Activated CD4-positive, CD25-positive, alpha-beta regulatory T cell treated with anti-CD3 and anti-CD28 coated beads, Interleukin-2, amount 50 U/mL, for 72 hours (primary cell): ENCODE measurements around the gene SEC62.

Experiments
- DNase-seq: peaks from one replicate; pipeline ENCODE4 v3.0.0; 2021

The SEC62 gene, protein sequence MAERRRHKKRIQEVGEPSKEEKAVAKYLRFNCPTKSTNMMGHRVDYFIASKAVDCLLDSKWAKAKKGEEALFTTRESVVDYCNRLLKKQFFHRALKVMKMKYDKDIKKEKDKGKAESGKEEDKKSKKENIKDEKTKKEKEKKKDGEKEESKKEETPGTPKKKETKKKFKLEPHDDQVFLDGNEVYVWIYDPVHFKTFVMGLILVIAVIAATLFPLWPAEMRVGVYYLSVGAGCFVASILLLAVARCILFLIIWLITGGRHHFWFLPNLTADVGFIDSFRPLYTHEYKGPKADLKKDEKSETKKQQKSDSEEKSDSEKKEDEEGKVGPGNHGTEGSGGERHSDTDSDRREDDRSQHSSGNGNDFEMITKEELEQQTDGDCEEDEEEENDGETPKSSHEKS

GRCh38 chr3:169966428-169966950 lies at the start of gene SEC62:
SEC62 (plus strand) TSS chr3:169966807; CDS start chr3:169966823, 16 bp downstream.
- DNase-seq, result peak; percentile 93

- no peak for DNase-seq
Observed at GRCh38 chr3:169923189-169923588, 43.4 kb upstream of the SEC62 start.

- no peak for DNase-seq
Observed at GRCh38 chr3:169923831-169924230, 42.8 kb upstream of the SEC62 start.

GRCh38 chr3:169929830-169930519 lies 36.6 kb upstream of the SEC62 start:
- no peak for DNase-seq

DNA sequence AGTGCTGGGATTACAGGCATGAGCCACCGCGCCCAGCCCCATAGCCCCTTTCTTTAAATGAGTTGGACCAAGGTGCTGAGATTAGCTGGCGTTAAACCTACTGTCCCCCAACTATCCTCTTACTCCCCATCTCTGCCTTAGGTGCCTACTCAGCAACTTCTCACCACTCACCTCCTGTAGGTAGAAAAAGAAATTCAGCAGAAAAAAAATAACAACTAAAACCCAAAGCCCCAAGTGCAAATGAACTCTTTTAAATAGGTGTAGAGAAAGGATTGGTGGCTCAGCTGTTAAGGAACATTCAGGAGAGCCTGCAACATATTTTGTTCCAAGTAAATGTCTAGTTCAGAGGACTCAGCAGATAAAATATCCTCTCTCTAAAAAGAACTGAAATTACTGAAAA lies 35.8 kb upstream of the SEC62 start:
- no peak for DNase-seq

DNA sequence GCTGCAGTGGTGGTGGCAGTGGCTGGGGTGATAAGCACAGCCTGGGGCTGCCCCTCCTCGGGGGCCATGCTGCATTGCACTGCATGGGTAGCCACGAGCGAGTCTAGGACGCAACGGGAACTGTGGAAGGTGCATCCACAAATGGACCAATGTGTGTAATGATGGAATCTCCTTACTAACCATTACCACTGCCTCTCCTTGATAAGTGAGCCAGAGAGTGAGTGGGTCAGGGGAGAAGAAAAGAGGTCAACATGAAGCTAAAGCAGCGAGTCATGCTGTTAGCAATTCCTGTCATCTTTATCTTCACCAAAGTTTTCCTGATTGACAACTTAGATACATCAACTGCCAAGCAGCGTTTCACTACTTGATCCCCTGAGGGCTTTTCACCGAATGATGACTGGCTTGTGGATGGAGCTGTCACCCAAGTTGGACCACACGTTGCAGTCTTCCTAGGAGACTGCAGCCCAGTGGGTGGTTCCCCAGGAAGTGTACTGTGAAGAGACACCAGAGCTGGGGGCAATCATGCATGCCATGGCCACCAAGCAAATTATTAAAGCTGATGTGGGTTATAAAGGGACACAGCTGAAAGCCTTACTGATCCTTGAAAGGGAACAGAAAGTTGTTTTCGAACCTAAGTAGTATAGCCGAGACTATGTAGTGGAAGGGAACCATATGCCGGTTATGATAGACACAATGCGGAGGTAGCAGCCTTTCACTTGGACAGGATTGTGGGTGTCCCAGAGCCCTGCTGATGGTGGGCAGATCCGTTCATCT lies 34.7 kb upstream of the SEC62 start:
- no peak for DNase-seq

DNA sequence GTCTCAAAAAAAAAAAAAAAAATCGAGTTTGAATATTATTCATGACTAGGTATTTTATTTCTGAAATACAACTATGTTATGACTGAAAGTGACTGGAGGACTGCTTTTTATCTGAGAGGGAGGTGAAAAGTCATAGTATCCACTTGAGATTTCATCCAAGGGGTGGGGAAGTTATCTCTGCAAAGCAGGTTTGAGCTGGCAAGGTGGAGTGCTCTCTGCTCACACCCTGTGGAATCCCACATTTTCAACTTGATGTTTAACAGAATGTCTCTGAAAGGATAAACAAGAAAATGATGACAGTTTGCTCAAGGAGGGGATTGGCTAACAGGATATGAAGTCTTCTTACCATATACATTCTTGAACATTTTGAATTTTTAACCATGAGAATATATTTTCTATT lies 27.3 kb upstream of the SEC62 start:
- no peak for DNase-seq

DNA sequence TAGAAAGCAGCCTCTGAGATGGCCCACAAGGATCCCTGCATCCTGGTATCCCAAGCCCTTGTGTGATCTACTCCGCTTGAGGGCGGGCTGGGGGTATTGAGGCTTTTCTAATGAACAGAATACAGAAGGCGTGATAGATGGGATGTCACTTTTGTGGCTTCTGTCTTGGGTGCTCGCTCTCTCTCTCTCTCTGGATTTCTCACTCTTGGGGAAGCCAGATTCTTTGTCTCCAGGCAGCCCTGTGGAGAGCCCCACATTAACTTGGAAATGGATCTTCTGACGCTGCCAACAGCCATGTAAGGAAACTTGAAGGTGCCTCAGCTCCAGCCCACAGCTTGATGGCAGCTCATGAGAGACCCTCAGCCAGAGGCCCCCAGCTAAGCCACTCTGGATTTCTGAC lies 26.9 kb upstream of the SEC62 start:
- DNase-seq, result no peak

DNA sequence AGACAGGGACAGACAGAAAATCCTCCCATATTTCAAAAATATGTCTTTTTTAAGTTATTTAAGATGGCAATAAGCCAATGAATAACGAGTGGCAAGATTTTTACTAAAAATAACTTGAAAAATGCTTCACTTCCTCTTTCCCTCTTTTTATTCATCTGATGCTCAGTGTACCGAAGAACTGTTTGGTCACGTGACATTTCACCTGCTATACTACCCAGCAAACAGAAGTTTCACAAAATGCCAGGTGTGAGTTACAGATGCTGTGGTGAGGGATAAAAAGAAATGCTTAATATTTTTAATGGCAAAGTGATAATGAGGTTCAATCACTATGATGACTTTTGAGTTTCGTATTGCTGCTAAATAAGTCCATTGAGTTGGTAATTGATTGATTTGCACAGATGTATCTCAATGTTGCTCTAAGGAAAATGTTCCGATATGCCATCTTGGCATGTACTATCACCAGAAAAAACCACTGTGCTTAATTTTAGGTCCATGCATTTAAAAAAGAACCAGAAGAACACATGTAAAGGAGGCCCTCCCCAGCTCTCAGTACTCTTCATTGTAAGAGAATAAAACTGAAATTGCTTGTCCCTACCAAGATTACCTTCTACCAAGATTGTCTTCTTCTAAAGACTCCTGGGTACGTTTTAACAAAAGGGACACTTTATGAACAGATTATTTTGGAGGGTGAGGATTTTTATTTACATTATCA lies 26.0 kb upstream of the SEC62 start:
- DNase-seq, result no peak

- no peak for DNase-seq
Observed at GRCh38 chr3:169945313-169945712, 21.3 kb upstream of the SEC62 start.

- DNase-seq, result no peak
Observed at GRCh38 chr3:169946336-169946735, 20.3 kb upstream of the SEC62 start.

GRCh38 chr3:169948559-169949448 lies 17.8 kb upstream of the SEC62 start:
- DNase-seq, result no peak

DNA sequence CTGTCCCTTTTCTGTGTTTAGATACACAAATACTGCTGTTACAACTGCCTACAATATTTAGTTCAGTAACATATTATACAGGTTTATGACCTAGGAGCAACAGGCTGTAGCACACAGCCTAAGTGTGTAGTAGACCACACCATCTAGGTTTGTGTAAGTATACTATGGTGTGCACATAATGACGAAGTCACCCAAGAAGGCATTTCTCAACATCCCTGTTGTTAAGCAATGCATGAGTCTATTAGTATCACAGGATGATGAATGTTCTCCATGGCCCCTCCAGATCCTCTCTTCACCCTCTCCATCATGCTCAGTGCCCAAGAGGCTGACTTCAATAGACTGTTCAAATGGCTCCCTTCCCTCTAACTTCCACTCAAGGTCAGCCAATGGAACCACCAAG lies 14.6 kb upstream of the SEC62 start:
- DNase-seq, result no peak

- no peak for DNase-seq
Observed at GRCh38 chr3:169953462-169954141, 13.0 kb upstream of the SEC62 start.

GRCh38 chr3:169954142-169954756 lies 12.4 kb upstream of the SEC62 start:
- DNase-seq, result no peak

DNA sequence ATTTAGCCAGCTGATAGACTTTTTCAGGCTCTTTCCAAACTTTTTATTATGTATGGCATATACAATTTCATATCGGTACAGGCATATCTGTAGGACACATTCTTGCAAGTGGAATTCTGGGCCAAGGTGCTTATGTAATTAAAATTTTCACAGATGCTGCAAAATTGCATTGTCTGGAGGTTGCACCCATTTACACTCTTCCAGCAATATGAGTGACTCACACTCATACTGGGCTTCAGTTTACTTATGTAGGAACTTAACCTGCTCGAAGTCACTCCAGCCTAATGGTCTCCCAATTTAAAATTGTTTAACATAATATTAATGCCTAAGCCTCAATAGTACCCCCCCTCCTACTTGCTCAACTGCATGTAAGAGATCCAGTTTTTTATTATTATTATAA lies 11.2 kb upstream of the SEC62 start:
- DNase-seq, result no peak

DNA sequence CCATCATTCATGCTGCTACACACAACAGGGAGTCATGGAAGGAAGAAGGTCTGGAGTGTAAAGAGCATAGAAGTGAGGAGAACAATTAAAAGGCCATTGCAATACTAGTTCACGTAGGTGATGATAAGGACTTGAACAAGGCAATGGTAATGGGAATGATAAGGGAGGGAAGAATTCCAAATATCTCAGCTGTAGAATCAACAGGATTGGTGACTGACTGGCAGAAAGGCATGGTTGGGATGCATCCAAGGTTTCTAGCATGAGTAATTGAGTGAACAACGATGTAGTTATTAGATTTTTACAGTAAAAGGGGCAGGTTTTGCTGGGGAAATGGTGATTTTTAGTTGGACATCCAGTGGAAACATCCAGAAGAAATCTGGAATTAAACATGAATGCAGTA lies 2.4 kb upstream of the SEC62 start:
- DNase-seq, result no peak

DNA sequence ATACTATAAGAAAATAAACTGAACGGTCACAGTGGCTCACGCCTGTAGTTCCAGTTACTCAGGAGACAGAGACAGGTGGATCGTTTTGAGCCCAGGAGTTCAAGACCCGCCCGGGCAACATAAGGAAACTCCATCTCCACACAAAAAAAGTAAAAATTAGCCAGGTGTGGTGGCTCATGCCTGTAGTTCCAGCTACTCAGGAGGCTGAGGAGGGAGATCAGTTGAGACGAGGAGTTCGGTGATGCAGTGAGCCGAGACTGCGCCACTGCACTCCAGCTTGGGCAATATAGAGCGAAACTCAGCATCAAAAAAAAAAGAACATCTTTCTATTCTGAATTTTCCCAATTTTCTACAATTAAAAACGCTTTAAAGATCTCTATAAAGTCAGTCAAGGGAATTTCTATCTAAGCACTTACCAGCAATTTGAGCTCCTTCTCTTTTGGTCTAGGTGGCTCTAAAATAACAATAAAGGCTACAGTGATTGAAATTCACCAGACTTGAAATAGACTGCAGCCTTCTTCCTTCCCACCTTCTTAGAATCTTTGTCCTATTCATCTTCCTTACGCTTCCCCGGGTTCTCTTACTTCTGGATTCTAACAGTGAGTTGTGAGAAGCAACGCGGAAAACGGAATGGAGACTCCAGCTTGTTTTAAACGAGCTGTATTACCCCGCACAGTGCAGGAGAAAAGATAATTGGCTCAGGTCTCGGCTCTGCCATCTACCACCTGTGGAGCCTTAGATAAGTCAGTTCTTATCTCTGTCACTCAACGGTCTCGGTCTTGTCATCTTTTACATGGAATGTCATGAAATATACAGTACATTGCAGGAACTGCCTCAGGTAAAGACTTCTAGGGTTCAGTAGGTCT lies 812 bp upstream of the SEC62 start:
- no peak for DNase-seq
